H1 (cell line): ENCODE data around the gene FCHSD1. TPM values are rescaled to one million over a fixed set of nuclear protein-coding genes. Genes with fewer than 3 reads are reported as not detected.

Experiments
- CEBPB ChIP-seq: IDR thresholded peaks from 2 replicates; pipeline ENCODE4 v1.6.1; 2012; ENCODE audit warnings: low read depth, low read length
- CHD2 ChIP-seq: IDR thresholded peaks from 2 replicates; pipeline ENCODE4 v1.6.1; 2012; ENCODE audit warnings: low read length, improper control_type of control experiment
- EGR1 ChIP-seq: IDR thresholded peaks from 2 replicates; pipeline ENCODE4 v1.6.1; 2011; ENCODE audit warnings: low read depth, low read length, borderline replicate concordance
- EP300 ChIP-seq, 2 experiments: IDR thresholded peaks; 1 replicate in 1 of 2; 2 replicates in 1 of 2; pipeline ENCODE4 v1.6.1; 2011 to 2012; ENCODE audit warnings: low read depth in 2 of 2, low read length in 2 of 2, mild to moderate bottlenecking in 2 of 2, borderline replicate concordance in 1 of 2, inconsistent platforms in 1 of 2, moderate library complexity in 1 of 2
- HDAC2 ChIP-seq, 2 experiments: fragments of 300-600 bp in 1 of 2; sonication (generic) in 1 of 2; IDR thresholded peaks; 2 replicates each; pipeline ENCODE4 v1.6.1; 2011 to 2012; ENCODE audit warnings: low read depth in 2 of 2, low read length in 2 of 2, mild to moderate bottlenecking in 2 of 2, moderate library complexity in 2 of 2, borderline replicate concordance in 1 of 2, inconsistent platforms in 1 of 2
- JUN ChIP-seq: IDR thresholded peaks from 2 replicates; pipeline ENCODE4 v1.6.1; 2011; ENCODE audit warnings: low read depth, mild to moderate bottlenecking, improper control_type of control experiment, low read length
- KDM1A ChIP-seq: fragments of 200-600, 300-600 bp; sonication (generic); IDR thresholded peaks from 2 replicates; pipeline ENCODE4 v1.7.1; 2016; ENCODE audit warnings: mild to moderate bottlenecking, low read length, borderline replicate concordance
- NANOG ChIP-seq: IDR thresholded peaks from 2 replicates; pipeline ENCODE4 v1.6.1; 2011; ENCODE audit warnings: low read length, low read depth, mild to moderate bottlenecking, inconsistent platforms; ENCODE audit not compliant: insufficient read depth, poor library complexity, severe bottlenecking
- SP1 ChIP-seq: IDR thresholded peaks from 2 replicates; pipeline ENCODE4 v1.6.1; 2011; ENCODE audit warnings: low read depth, low read length
- TAF1 ChIP-seq: IDR thresholded peaks from 2 replicates; pipeline ENCODE4 v1.6.1; 2011; ENCODE audit warnings: mild to moderate bottlenecking, low read depth, low read length
- TBP ChIP-seq: IDR thresholded peaks from 2 replicates; pipeline ENCODE4 v1.6.1; 2011; ENCODE audit warnings: low read depth, low read length, improper control_type of control experiment
- TEAD4 ChIP-seq: IDR thresholded peaks from 2 replicates; pipeline ENCODE4 v1.6.1; 2012; ENCODE audit warnings: low read depth, low read length, inconsistent platforms, mixed read lengths
- YY1 ChIP-seq: IDR thresholded peaks from 2 replicates; pipeline ENCODE4 v1.6.1; 2011; ENCODE audit warnings: low read depth, mild to moderate bottlenecking, low read length
- polyA plus RNA-seq, 7 experiments: library from polyadenylated mRNA; depleted of rRNA in 3 of 7; stranded (reverse) in 5 of 7; unstranded in 2 of 7; fragments of >200 nt in 5 of 7; fragments of 200-250 nt in 2 of 7; gene quantifications; 1 replicate in 5 of 7; 2 replicates in 1 of 7; 4 replicates in 1 of 7; pipeline versions ENCODE4 v1.2.1 to v1.2.3, GENCODE V29; 2011 to 2013; ENCODE audit warnings: missing spikeins in 2 of 7, mixed read lengths in 2 of 7
- total RNA-seq: library from RNA; stranded (reverse); fragmentation: NEBNext Ultra II Directional; extraction: Animal tissue kit (Norgen Biotek cat#: 25700); gene quantifications from 2 replicates; pipeline ENCODE4 v1.2.1, GENCODE V29; 2021
- TF ChIP-seq, protein P1 (sequence below): IDR thresholded peaks from 2 replicates; pipeline ENCODE4 v1.6.1; 2012; ENCODE audit warnings: inconsistent platforms
- TF ChIP-seq, protein P2 (sequence below): IDR thresholded peaks from 2 replicates; pipeline ENCODE4 v1.6.1; 2011; ENCODE audit warnings: low read depth, mild to moderate bottlenecking, low read length; ENCODE audit not compliant: insufficient read depth

Gene FCHSD1
- total and polyA plus RNA-seq, 2 of the 8 experiments (the other 6 are each of a cell fraction or from before 2014, with no cell fraction given), result 22.0 to 30.1 TPM

DNA sequence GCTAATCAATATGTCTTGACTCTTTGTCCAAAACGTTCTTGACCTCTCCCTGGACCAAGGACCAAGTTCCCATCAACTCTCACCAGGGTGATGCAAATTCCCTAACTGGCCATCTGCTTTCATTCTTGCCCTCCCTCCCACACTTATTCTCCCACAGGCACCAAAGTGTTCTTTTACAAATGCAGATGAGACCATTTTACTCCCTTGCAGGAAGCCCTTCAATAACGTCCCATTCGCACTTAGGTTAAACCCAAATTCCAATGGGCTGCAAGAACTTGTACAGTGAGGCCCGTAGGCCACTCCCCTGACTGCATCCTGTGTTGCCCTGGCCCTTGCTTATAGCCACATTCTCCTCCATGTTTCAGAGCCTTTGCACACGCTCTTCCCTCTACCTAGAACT lies 23.5 kb upstream of the FCHSD1 start (continued):
- TF ChIP-seq NANOG, result peak; percentile 93
- TF ChIP-seq YY1, result peak; percentile 48; the same call in 1 of the 2 replicates
- TF ChIP-seq, protein P1, sequence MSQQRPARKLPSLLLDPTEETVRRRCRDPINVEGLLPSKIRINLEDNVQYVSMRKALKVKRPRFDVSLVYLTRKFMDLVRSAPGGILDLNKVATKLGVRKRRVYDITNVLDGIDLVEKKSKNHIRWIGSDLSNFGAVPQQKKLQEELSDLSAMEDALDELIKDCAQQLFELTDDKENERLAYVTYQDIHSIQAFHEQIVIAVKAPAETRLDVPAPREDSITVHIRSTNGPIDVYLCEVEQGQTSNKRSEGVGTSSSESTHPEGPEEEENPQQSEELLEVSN, result 0 out of 2 replicates have a peak, but pooled peaks have one; percentile 35
- 0 out of 4 replicates have a peak, but pooled peaks of 1 of the 2 experiments have one; percentile 72 for TF ChIP-seq HDAC2 (IDR thresholded peaks at IDR 0.05; ENCODE audit: borderline replicate concordance in 1 of 2, low read depth in 2 of 2, low read length in 2 of 2)
- no peak for TF ChIP-seq CHD2
- TF ChIP-seq KDM1A, result no peak
- no peak for TF ChIP-seq TBP
- TF ChIP-seq SP1, result peak; percentile 48; the same call in 1 of the 2 replicates
- TF ChIP-seq, protein P2, sequence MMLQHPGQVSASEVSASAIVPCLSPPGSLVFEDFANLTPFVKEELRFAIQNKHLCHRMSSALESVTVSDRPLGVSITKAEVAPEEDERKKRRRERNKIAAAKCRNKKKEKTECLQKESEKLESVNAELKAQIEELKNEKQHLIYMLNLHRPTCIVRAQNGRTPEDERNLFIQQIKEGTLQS, result no peak
- peak in 1 of 2 experiments; percentile 68; a peak in 1 of 3 replicates for TF ChIP-seq EP300 (IDR thresholded peaks at IDR 0.05; ENCODE audit: borderline replicate concordance in 1 of 2, low read depth in 2 of 2, low read length in 2 of 2)
- peak; percentile 62 for TF ChIP-seq TEAD4
- no peak for TF ChIP-seq JUN
- TF ChIP-seq CEBPB, result no peak
- no peak for TF ChIP-seq EGR1
- TF ChIP-seq TAF1, result no peak
